ENCODE data around the gene PEX11G. TPM values are rescaled to one million over a fixed set of nuclear protein-coding genes. Genes with fewer than 3 reads are reported as not detected.

Gene PEX11G
- total and polyA plus RNA-seq, 9 of the 15 experiments (the other 6 are each of a cell fraction or from before 2014, with no cell fraction given), result 0.07 to 3.2 (median 0.70) TPM; not detected in 1

DNA sequence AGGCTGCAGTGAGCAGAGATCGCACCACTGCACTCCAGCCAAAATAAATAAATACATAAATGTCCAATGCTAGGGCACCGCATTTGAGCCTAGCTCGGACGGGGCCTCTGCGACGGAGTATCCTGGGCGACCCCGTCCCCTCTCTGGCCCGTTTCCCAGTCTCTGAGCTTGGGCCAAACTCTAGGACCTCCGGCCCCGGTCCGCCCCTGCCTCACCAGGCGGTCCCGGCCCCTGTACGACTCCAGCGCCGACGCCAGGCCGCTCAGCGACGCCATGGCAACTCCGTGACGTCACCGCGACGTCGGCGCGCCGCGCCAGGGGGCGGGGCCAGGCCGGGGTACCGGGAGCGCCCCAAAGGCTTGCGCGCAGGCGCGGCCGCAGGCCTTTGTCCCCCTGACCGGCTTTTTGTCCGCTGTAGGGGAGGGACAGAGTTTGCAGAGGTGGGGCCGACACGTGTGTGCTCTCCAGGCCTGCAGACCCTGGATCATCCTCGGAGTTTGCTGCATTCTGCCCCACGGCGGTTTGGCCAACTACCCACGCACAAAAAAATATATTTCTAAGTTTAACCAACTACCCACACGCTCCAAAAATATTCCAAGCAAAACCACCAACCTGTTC is at the start of gene PEX11G (continued):
- TF ChIP-seq, protein P1, sequence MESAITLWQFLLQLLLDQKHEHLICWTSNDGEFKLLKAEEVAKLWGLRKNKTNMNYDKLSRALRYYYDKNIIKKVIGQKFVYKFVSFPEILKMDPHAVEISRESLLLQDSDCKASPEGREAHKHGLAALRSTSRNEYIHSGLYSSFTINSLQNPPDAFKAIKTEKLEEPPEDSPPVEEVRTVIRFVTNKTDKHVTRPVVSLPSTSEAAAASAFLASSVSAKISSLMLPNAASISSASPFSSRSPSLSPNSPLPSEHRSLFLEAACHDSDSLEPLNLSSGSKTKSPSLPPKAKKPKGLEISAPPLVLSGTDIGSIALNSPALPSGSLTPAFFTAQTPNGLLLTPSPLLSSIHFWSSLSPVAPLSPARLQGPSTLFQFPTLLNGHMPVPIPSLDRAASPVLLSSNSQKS (CRISPR knock-in tag; IDR thresholded peaks at IDR 0.05), result no peak
- TF ChIP-seq CEBPG (CRISPR knock-in tag; IDR thresholded peaks at IDR 0.05) (no peak; the same call in 1 of the 2 replicates), CEBPG (tag; conservative IDR thresholded peaks at IDR 0.05 in 1 of 2, IDR thresholded peaks at IDR 0.05 in 1 of 2) (no peak), MCM5 (IDR thresholded peaks at IDR 0.05; ENCODE audit: low read depth) (no peak), OTX1 (CRISPR knock-in tag; IDR thresholded peaks at IDR 0.05) (no peak), ETV5 (CRISPR knock-in tag; IDR thresholded peaks at IDR 0.05; ENCODE audit: low read depth) (no peak), ZSCAN29 (IDR thresholded peaks at IDR 0.05) (no peak), ATF1 (CRISPR knock-in tag; IDR thresholded peaks at IDR 0.05) (peak; percentile 85), ATF1 (tag; IDR thresholded peaks at IDR 0.05) (peak; percentile 99), STAT5B (CRISPR knock-in tag; IDR thresholded peaks at IDR 0.05) (no peak), SREBF2 (CRISPR knock-in tag; IDR thresholded peaks at IDR 0.05) (no peak), ZC3H4 (CRISPR knock-in tag; IDR thresholded peaks at IDR 0.05; ENCODE audit: borderline replicate concordance) (no peak), SRF (CRISPR knock-in tag; IDR thresholded peaks at IDR 0.05) (no peak), ZNF184 (CRISPR knock-in tag; IDR thresholded peaks at IDR 0.05) (no peak), ZNF133 (CRISPR knock-in tag; IDR thresholded peaks at IDR 0.05) (no peak), EHMT2 (IDR thresholded peaks at IDR 0.05) (no peak), RFX7 (CRISPR knock-in tag; IDR thresholded peaks at IDR 0.05) (no peak), BCOR (IDR thresholded peaks at IDR 0.05) (no peak)
- TF ChIP-seq, protein P2, sequence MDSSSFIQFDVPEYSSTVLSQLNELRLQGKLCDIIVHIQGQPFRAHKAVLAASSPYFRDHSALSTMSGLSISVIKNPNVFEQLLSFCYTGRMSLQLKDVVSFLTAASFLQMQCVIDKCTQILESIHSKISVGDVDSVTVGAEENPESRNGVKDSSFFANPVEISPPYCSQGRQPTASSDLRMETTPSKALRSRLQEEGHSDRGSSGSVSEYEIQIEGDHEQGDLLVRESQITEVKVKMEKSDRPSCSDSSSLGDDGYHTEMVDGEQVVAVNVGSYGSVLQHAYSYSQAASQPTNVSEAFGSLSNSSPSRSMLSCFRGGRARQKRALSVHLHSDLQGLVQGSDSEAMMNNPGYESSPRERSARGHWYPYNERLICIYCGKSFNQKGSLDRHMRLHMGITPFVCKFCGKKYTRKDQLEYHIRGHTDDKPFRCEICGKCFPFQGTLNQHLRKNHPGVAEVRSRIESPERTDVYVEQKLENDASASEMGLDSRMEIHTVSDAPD (CRISPR knock-in tag; IDR thresholded peaks at IDR 0.05), result no peak

Data from K562 (cell line).